ENCODE results near the gene CITED2.

CITED2 gene

GRCh38 chr6:139402876-139403386 is 28.5 kb upstream of the CITED2 start:
- H3K27me3 ChIP-seq (ENCODE audit: insufficient read depth, low read length, poor library complexity): no peaks in the 10 kb centered on the region
- no peak overlapping the region for H2AK5ac ChIP-seq (ENCODE audit: low read length)
- no peak overlapping the region for H3K56ac ChIP-seq (ENCODE audit: low read length)
- H2BK120ac ChIP-seq (ENCODE audit: low read depth, low read length): no peak overlapping the region
- H2BK5ac ChIP-seq (ENCODE audit: low read length): no peak overlapping the region
- no peak overlapping the region for H3K4ac ChIP-seq (ENCODE audit: low read depth, low read length)
- H3K79me1 ChIP-seq (ENCODE audit: low read length): no peaks in the 10 kb centered on the region
- no peak overlapping the region for H4K5ac ChIP-seq (ENCODE audit: low read length)
- no peak overlapping the region for H3K23ac ChIP-seq (ENCODE audit: low read length)
- H3K4me2 ChIP-seq (ENCODE audit: low read length): no peak overlapping the region
- WGBS (ENCODE audit: extremely low coverage, insufficient coverage, low lambda C conversion rate): no CpG with 5 or more reads among the region's 7 CpGs
- no peaks in the 10 kb centered on the region for H3K79me2 ChIP-seq (ENCODE audit: control insufficient read depth, insufficient read depth, low read length)
- DNase-seq: no peak
- no peaks in the 10 kb centered on the region for H3K36me3 ChIP-seq (ENCODE audit: control insufficient read depth, insufficient read depth, low read length)
- H3K27ac ChIP-seq (ENCODE audit: low read depth, low read length): no peak overlapping the region
- H3K4me3 ChIP-seq (ENCODE audit: low read length): no peak overlapping the region
- H4K8ac ChIP-seq (ENCODE audit: low read depth, low read length): no peak overlapping the region
- no peak overlapping the region for H3K9ac ChIP-seq (ENCODE audit: low read length)
- H2BK15ac ChIP-seq (replicated peaks; ENCODE audit: low read depth): no peak overlapping the region
- no peaks in the 10 kb centered on the region for H3K4me1 ChIP-seq (ENCODE audit: control insufficient read depth, low read depth, low read length)
- no peak overlapping the region for H3K18ac ChIP-seq (ENCODE audit: low read length)

- no peak overlapping the region for H4K5ac ChIP-seq (ENCODE audit: low read length)
- no peak overlapping the region for H3K18ac ChIP-seq (ENCODE audit: low read length)
- H2BK5ac ChIP-seq (ENCODE audit: low read length): no peak overlapping the region
- H3K79me2 ChIP-seq (ENCODE audit: control insufficient read depth, insufficient read depth, low read length): no peaks in the 10 kb centered on the region
- H3K9ac ChIP-seq (ENCODE audit: low read length): no peak overlapping the region
- H3K27me3 ChIP-seq (ENCODE audit: insufficient read depth, low read length, poor library complexity): no peaks in the 10 kb centered on the region
- no peak overlapping the region for H2BK15ac ChIP-seq (replicated peaks; ENCODE audit: low read depth)
- no peaks in the 10 kb centered on the region for H3K79me1 ChIP-seq (ENCODE audit: low read length)
- no peak overlapping the region for H2AK5ac ChIP-seq (ENCODE audit: low read length)
- no peak overlapping the region for H3K56ac ChIP-seq (ENCODE audit: low read length)
- H3K36me3 ChIP-seq (ENCODE audit: control insufficient read depth, insufficient read depth, low read length): no peaks in the 10 kb centered on the region
- H4K8ac ChIP-seq (ENCODE audit: low read depth, low read length): no peak overlapping the region
- no peak overlapping the region for H3K4me3 ChIP-seq (ENCODE audit: low read length)
- H3K4me1 ChIP-seq (ENCODE audit: control insufficient read depth, low read depth, low read length): peaks cover 6% of the 10 kb centered on the region
- DNase-seq: no peak
- no peak overlapping the region for H3K27ac ChIP-seq (ENCODE audit: low read depth, low read length)
- H2BK120ac ChIP-seq (ENCODE audit: low read depth, low read length): no peak overlapping the region
- H3K4me2 ChIP-seq (ENCODE audit: low read length): no peak overlapping the region
- no peak overlapping the region for H3K23ac ChIP-seq (ENCODE audit: low read length)
- WGBS (ENCODE audit: extremely low coverage, insufficient coverage, low lambda C conversion rate): no CpG with 5 or more reads among the region's 1 CpG
- no peak overlapping the region for H3K4ac ChIP-seq (ENCODE audit: low read depth, low read length)
These were observed 24.2 kb upstream of the CITED2 start for GRCh38 chr6:139398658-139399057.

GRCh38 chr6:139395891-139396301 is 21.4 kb upstream of the CITED2 start:
- H3K4ac ChIP-seq (ENCODE audit: low read depth, low read length): no peak overlapping the region
- no peaks in the 10 kb centered on the region for H3K27me3 ChIP-seq (ENCODE audit: insufficient read depth, low read length, poor library complexity)
- H4K5ac ChIP-seq (ENCODE audit: low read length): no peak overlapping the region
- peak; percentile 82 for DNase-seq
- H2AK5ac ChIP-seq (ENCODE audit: low read length): no peak overlapping the region
- H2BK15ac ChIP-seq (replicated peaks; ENCODE audit: low read depth): no peak overlapping the region
- H4K8ac ChIP-seq (ENCODE audit: low read depth, low read length): no peak overlapping the region
- no peak overlapping the region for H3K9ac ChIP-seq (ENCODE audit: low read length)
- no peak overlapping the region for H3K4me3 ChIP-seq (ENCODE audit: low read length)
- WGBS (ENCODE audit: extremely low coverage, insufficient coverage, low lambda C conversion rate): no CpG with 5 or more reads among the region's 9 CpGs
- H3K79me2 ChIP-seq (ENCODE audit: control insufficient read depth, insufficient read depth, low read length): no peaks in the 10 kb centered on the region
- H3K23ac ChIP-seq (ENCODE audit: low read length): no peak overlapping the region
- H3K56ac ChIP-seq (ENCODE audit: low read length): no peak overlapping the region
- H2BK5ac ChIP-seq (ENCODE audit: low read length): no peak overlapping the region
- no peak overlapping the region for H3K4me2 ChIP-seq (ENCODE audit: low read length)
- no peaks in the 10 kb centered on the region for H3K36me3 ChIP-seq (ENCODE audit: control insufficient read depth, insufficient read depth, low read length)
- no peak overlapping the region for H3K27ac ChIP-seq (ENCODE audit: low read depth, low read length)
- H3K18ac ChIP-seq (ENCODE audit: low read length): no peak overlapping the region
- H3K4me1 ChIP-seq (ENCODE audit: control insufficient read depth, low read depth, low read length): peaks cover 6% of the 10 kb centered on the region
- H2BK120ac ChIP-seq (ENCODE audit: low read depth, low read length): no peak overlapping the region
- no peaks in the 10 kb centered on the region for H3K79me1 ChIP-seq (ENCODE audit: low read length)

- H4K5ac ChIP-seq (ENCODE audit: low read length): no peak overlapping the region
- WGBS (ENCODE audit: extremely low coverage, insufficient coverage, low lambda C conversion rate): no CpG with 5 or more reads among the region's 1 CpG
- no peak overlapping the region for H3K4me2 ChIP-seq (ENCODE audit: low read length)
- H2BK5ac ChIP-seq (ENCODE audit: low read length): no peak overlapping the region
- no peak overlapping the region for H3K4me3 ChIP-seq (ENCODE audit: low read length)
- no peak overlapping the region for H2AK5ac ChIP-seq (ENCODE audit: low read length)
- H3K36me3 ChIP-seq (ENCODE audit: control insufficient read depth, insufficient read depth, low read length): no peaks in the 10 kb centered on the region
- H3K4me1 ChIP-seq (ENCODE audit: control insufficient read depth, low read depth, low read length): peaks cover 6% of the 10 kb centered on the region
- no peak overlapping the region for H2BK15ac ChIP-seq (replicated peaks; ENCODE audit: low read depth)
- no peaks in the 10 kb centered on the region for H3K79me2 ChIP-seq (ENCODE audit: control insufficient read depth, insufficient read depth, low read length)
- no peak overlapping the region for H2BK120ac ChIP-seq (ENCODE audit: low read depth, low read length)
- no peak overlapping the region for H3K27ac ChIP-seq (ENCODE audit: low read depth, low read length)
- peak; percentile 39 for DNase-seq
- H3K56ac ChIP-seq (ENCODE audit: low read length): no peak overlapping the region
- H3K9ac ChIP-seq (ENCODE audit: low read length): no peak overlapping the region
- no peak overlapping the region for H4K8ac ChIP-seq (ENCODE audit: low read depth, low read length)
- H3K23ac ChIP-seq (ENCODE audit: low read length): no peak overlapping the region
- H3K18ac ChIP-seq (ENCODE audit: low read length): peak overlapping the region; percentile 18
- no peaks in the 10 kb centered on the region for H3K27me3 ChIP-seq (ENCODE audit: insufficient read depth, low read length, poor library complexity)
- no peaks in the 10 kb centered on the region for H3K79me1 ChIP-seq (ENCODE audit: low read length)
- no peak overlapping the region for H3K4ac ChIP-seq (ENCODE audit: low read depth, low read length)
These were observed 20.9 kb upstream of the CITED2 start for GRCh38 chr6:139395371-139395770.

- Histone ChIP-seq H3K79me1 (ENCODE audit: low read length) (no peaks in the 10 kb centered on the region), H3K36me3 (ENCODE audit: control insufficient read depth, insufficient read depth, low read length) (no peaks in the 10 kb centered on the region), H2BK120ac (ENCODE audit: low read depth, low read length) (no peak overlapping the region), H4K5ac (ENCODE audit: low read length) (no peak overlapping the region), H3K56ac (ENCODE audit: low read length) (no peak overlapping the region), H2BK5ac (ENCODE audit: low read length) (no peak overlapping the region), H2BK15ac (replicated peaks; ENCODE audit: low read depth) (no peak overlapping the region), H4K8ac (ENCODE audit: low read depth, low read length) (no peak overlapping the region), H3K18ac (ENCODE audit: low read length) (no peak overlapping the region), H3K23ac (ENCODE audit: low read length) (no peak overlapping the region), H2AK5ac (ENCODE audit: low read length) (no peak overlapping the region), H3K27ac (ENCODE audit: low read depth, low read length) (no peak overlapping the region), H3K27me3 (ENCODE audit: insufficient read depth, low read length, poor library complexity) (no peaks in the 10 kb centered on the region), H3K4me2 (ENCODE audit: low read length) (no peak overlapping the region), H3K4ac (ENCODE audit: low read depth, low read length) (no peak overlapping the region), H3K79me2 (ENCODE audit: control insufficient read depth, insufficient read depth, low read length) (no peaks in the 10 kb centered on the region), H3K9ac (ENCODE audit: low read length) (no peak overlapping the region), H3K4me3 (ENCODE audit: low read length) (no peak overlapping the region), H3K4me1 (ENCODE audit: control insufficient read depth, low read depth, low read length) (peaks cover 6% of the 10 kb centered on the region)
- DNase-seq: no peak
- no CpG with 5 or more reads among the region's 1 CpG for WGBS (ENCODE audit: extremely low coverage, insufficient coverage, low lambda C conversion rate)
These were observed 19.7 kb upstream of the CITED2 start for GRCh38 chr6:139394027-139394649.

- Histone ChIP-seq H2BK120ac (ENCODE audit: low read depth, low read length) (no peak overlapping the region), H3K4me3 (ENCODE audit: low read length) (no peak overlapping the region), H4K8ac (ENCODE audit: low read depth, low read length) (no peak overlapping the region), H3K27ac (ENCODE audit: low read depth, low read length) (no peak overlapping the region), H2BK5ac (ENCODE audit: low read length) (no peak overlapping the region), H3K79me1 (ENCODE audit: low read length) (no peaks in the 10 kb centered on the region), H4K5ac (ENCODE audit: low read length) (no peak overlapping the region), H3K23ac (ENCODE audit: low read length) (no peak overlapping the region), H3K9ac (ENCODE audit: low read length) (no peak overlapping the region), H3K79me2 (ENCODE audit: control insufficient read depth, insufficient read depth, low read length) (no peaks in the 10 kb centered on the region), H3K18ac (ENCODE audit: low read length) (no peak overlapping the region), H3K4ac (ENCODE audit: low read depth, low read length) (no peak overlapping the region), H3K36me3 (ENCODE audit: control insufficient read depth, insufficient read depth, low read length) (no peaks in the 10 kb centered on the region), H3K4me2 (ENCODE audit: low read length) (no peak overlapping the region), H3K27me3 (ENCODE audit: insufficient read depth, low read length, poor library complexity) (no peaks in the 10 kb centered on the region), H2BK15ac (replicated peaks; ENCODE audit: low read depth) (no peak overlapping the region), H3K4me1 (ENCODE audit: control insufficient read depth, low read depth, low read length) (peaks cover 6% of the 10 kb centered on the region), H2AK5ac (ENCODE audit: low read length) (no peak overlapping the region), H3K56ac (ENCODE audit: low read length) (no peak overlapping the region)
- no peak for DNase-seq
- WGBS (ENCODE audit: extremely low coverage, insufficient coverage, low lambda C conversion rate): no CpG with 5 or more reads among the region's 1 CpG
These were observed 18.3 kb upstream of the CITED2 start for GRCh38 chr6:139392794-139393193.

Data from mesendoderm (in vitro differentiated cells).